ENCODE measurements around the gene BSN. TPM values are rescaled to one million over a fixed set of nuclear protein-coding genes. Genes with fewer than 3 reads are reported as not detected.
"Not testable (repeated sequence)": the region's sequence is repeated elsewhere in the genome, so short reads cannot be mapped to it uniquely, and the experiment has no call there.

Gene BSN
- total RNA-seq, 1 donor from 2014 or later, result 0.55 TPM

DNA sequence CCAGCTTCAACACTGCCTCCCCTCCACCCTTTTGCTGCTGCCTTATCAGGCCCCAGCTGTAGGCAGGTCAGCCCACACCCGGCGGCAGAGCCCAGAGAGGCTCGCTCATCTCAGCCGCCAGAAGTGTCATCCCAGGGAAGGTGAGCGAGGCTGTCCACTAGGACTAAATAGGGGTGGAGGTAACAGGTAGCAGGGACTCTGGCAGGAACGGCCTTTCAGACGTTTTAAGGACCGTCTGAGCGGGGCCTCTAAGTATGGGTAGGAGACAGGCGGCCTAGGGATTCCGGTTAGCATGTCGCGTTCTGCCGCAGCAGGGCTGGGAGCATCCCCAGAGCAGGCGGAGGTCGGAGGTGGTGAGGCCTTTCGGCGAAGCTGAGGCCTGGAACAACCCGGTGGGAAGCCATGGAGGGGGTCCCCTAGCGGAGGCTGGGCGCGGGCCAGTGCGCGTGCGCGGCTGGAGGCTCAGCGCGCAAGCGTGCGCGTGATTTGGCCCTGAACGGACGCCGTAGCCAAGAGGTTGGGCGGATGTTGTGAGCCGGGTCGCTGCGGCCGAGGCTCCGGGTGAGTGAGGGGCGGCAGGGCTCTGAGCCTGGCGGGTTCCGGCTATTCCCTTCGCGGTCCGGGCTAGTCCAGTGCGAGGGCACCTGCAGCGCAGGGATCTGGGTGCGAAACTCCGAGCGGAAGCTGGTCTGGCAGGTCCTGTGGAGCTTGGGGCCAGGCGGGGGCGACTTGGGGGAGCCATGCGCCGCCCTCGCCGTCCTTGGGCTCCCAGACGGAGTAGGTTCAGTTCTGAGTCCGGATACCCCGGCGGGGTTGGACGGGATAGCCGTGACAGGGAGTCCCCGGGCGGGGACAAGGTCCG is 135.0 kb downstream of the BSN start, which contains the start of the genes MST1 and RNF123:
TSS of gene MST1 (minus strand) at position 429 of the 862 bp plus-strand sequence. CDS start 783 bp downstream, outside the sequence.
TSS of gene RNF123 (plus strand) at position 512 of the 862 bp plus-strand sequence. CDS start 1,609 bp downstream, outside the sequence.
- peaks cover 14% of the 10 kb centered on the region for H3K27me3 ChIP-seq (ENCODE audit: low read depth)
- TF ChIP-seq, protein P1, sequence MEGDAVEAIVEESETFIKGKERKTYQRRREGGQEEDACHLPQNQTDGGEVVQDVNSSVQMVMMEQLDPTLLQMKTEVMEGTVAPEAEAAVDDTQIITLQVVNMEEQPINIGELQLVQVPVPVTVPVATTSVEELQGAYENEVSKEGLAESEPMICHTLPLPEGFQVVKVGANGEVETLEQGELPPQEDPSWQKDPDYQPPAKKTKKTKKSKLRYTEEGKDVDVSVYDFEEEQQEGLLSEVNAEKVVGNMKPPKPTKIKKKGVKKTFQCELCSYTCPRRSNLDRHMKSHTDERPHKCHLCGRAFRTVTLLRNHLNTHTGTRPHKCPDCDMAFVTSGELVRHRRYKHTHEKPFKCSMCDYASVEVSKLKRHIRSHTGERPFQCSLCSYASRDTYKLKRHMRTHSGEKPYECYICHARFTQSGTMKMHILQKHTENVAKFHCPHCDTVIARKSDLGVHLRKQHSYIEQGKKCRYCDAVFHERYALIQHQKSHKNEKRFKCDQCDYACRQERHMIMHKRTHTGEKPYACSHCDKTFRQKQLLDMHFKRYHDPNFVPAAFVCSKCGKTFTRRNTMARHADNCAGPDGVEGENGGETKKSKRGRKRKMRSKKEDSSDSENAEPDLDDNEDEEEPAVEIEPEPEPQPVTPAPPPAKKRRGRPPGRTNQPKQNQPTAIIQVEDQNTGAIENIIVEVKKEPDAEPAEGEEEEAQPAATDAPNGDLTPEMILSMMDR (IDR thresholded peaks at IDR 0.05; ENCODE audit: borderline replicate concordance), result peak; percentile 53
- intact Hi-C loops (cut with micrococcal nuclease), result no loop called here
- H3K36me3 ChIP-seq, result no peaks in the 10 kb centered on the region
- peaks cover 48% of the 10 kb centered on the region for H3K4me1 ChIP-seq
- H3K27ac ChIP-seq (replicated peaks), result peak within 1 kb of the TSS; percentile 84
- H3K4me3 ChIP-seq, result peak within 1 kb of the TSS; percentile 88
- DNase-seq, result peak; percentile 92
- H3K9me3 ChIP-seq (replicated peaks), result no peaks in the 10 kb centered on the region

- intact Hi-C loops (cut with micrococcal nuclease), result not testable (repeated sequence)
These were observed 135.8 kb downstream of the BSN start for GRCh38 chr3:49689908-49690624.

GRCh38 chr3:49690856-49691255 is 136.6 kb downstream of the BSN start:
- H3K36me3 ChIP-seq; H3K27ac ChIP-seq (replicated peaks); DNase-seq; intact Hi-C loops (cut with micrococcal nuclease); H3K9me3 ChIP-seq (replicated peaks): not testable (repeated sequence)
- Histone ChIP-seq H3K27me3 (ENCODE audit: low read depth) (peaks cover 14% of the 10 kb centered on the region), H3K4me3 (peak overlapping the region; percentile 88), H3K4me1 (peaks cover 60% of the 10 kb centered on the region)

More at GRCh38 chr3:49689908-49690624, 135.8 kb downstream of the BSN start:
- peak overlapping the region; percentile 84 for H3K27ac ChIP-seq (replicated peaks)
- not testable (repeated sequence) for H3K9me3 ChIP-seq (replicated peaks); DNase-seq; H3K36me3 ChIP-seq
- peaks cover 55% of the 10 kb centered on the region for H3K4me1 ChIP-seq
- H3K27me3 ChIP-seq (ENCODE audit: low read depth), result peaks cover 14% of the 10 kb centered on the region
- peak overlapping the region; percentile 88 for H3K4me3 ChIP-seq

GRCh38 chr3:49691481-49691880 is 137.2 kb downstream of the BSN start:
- H3K4me3 ChIP-seq; DNase-seq; H3K36me3 ChIP-seq; H3K9me3 ChIP-seq (replicated peaks); intact Hi-C loops (cut with micrococcal nuclease); H3K27ac ChIP-seq (replicated peaks): not testable (repeated sequence)
- Histone ChIP-seq H3K4me1 (peaks cover 62% of the 10 kb centered on the region), H3K27me3 (ENCODE audit: low read depth) (peaks cover 10% of the 10 kb centered on the region)

GRCh38 chr3:49694409-49695070 is 140.3 kb downstream of the BSN start:
- H3K27me3 ChIP-seq (ENCODE audit: low read depth), result not testable (repeated sequence)

GRCh38 chr3:49695350-49696015 is 141.2 kb downstream of the BSN start:
- H3K4me1 ChIP-seq, result peaks cover 59% of the 10 kb centered on the region
- H3K4me3 ChIP-seq; intact Hi-C loops (cut with micrococcal nuclease); H3K9me3 ChIP-seq (replicated peaks); H3K27me3 ChIP-seq (ENCODE audit: low read depth); DNase-seq: not testable (repeated sequence)
- H3K27ac ChIP-seq (replicated peaks), result peak overlapping the region; percentile 57
- H3K36me3 ChIP-seq, result peaks cover 30% of the 10 kb centered on the region

More at GRCh38 chr3:49694409-49695070, 140.3 kb downstream of the BSN start:
- DNase-seq; intact Hi-C loops (cut with micrococcal nuclease); H3K4me3 ChIP-seq; H3K9me3 ChIP-seq (replicated peaks): not testable (repeated sequence)
- Histone ChIP-seq H3K4me1 (peaks cover 60% of the 10 kb centered on the region), H3K27ac (replicated peaks) (peak overlapping the region; percentile 57), H3K36me3 (peaks cover 20% of the 10 kb centered on the region)

DNA sequence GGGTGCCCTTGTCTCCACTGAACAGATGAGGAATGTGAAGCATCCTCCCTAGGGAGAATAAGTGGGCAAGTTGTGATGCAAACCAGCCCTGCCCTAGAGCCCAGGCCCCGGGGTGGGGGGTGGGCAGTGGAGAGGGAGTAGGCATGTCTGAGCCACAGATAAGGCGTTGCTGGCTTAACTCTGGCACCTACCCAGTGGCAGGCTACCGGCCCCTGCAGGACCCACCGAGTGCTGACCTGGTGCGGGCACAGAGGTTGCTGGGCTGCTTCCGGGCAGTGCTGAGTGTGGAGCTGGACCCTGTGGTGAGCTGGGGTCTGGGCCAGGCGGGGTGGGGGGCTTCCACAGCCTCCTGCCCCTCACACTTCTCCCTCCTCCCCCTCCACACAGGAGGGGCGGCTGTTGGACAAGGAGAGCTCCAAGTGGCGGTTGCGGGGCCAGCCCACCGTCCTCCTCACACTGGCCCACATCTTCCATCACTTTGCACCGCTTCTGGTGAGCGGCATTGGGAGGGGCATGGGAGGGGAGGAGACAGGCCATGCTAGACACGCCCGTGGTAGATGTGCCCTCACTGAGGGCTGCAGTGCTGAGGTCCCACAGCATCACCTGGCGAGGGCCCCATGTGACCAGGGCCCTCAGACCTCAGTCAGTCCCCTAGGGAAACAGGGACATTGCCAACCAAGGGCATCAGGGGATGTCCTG is 145.2 kb downstream of the BSN start:
- Histone ChIP-seq H3K27me3 (ENCODE audit: low read depth) (no peaks in the 10 kb centered on the region), H3K9me3 (replicated peaks) (no peaks in the 10 kb centered on the region), H3K4me3 (no peak overlapping the region), H3K36me3 (peaks cover 58% of the 10 kb centered on the region), H3K27ac (replicated peaks) (no peak overlapping the region), H3K4me1 (peaks cover 47% of the 10 kb centered on the region)
- intact Hi-C loops (cut with micrococcal nuclease), result no loop called here
- TF ChIP-seq, protein P1 (IDR thresholded peaks at IDR 0.05; ENCODE audit: borderline replicate concordance), result no peak
- no peak for DNase-seq

Measured in left ventricle myocardium inferior (tissue), 1 donor.